Endodermal cell (in vitro differentiated cells): ENCODE measurements around the gene GABRR2. TPM values are rescaled to one million over a fixed set of nuclear protein-coding genes. Genes with fewer than 3 reads are reported as not detected.

Experiments
- DNase-seq: peaks from one replicate; pipeline ENCODE4 v3.0.0-alpha.2; 2017
- H3K27ac ChIP-seq: 2 replicates; pipeline ENCODE4 v1.5.1; 2013; ENCODE audit warnings: mild to moderate bottlenecking, low read depth, low read length, moderate library complexity
- H3K27me3 ChIP-seq: 2 replicates; pipeline ENCODE4 v1.6.1; 2013; ENCODE audit warnings: mild to moderate bottlenecking, low read length, moderate library complexity; ENCODE audit not compliant: insufficient read depth, control insufficient read depth, poor library complexity, severe bottlenecking
- H3K36me3 ChIP-seq: 2 replicates; pipeline ENCODE4 v1.7.0; 2013; ENCODE audit warnings: mild to moderate bottlenecking, low read length, moderate library complexity; ENCODE audit not compliant: control insufficient read depth, insufficient read depth
- H3K4me1 ChIP-seq: one replicate; pipeline ENCODE4 v1.7.0; 2013; ENCODE audit warnings: low read length; ENCODE audit not compliant: control insufficient read depth, insufficient read depth
- H3K4me3 ChIP-seq: 2 replicates; pipeline ENCODE4 v1.5.1; 2013; ENCODE audit warnings: mild to moderate bottlenecking, low read length, moderate library complexity
- H3K9ac ChIP-seq: 2 replicates; pipeline ENCODE4 v1.6.1; 2013; ENCODE audit warnings: mild to moderate bottlenecking, low read length, moderate library complexity; ENCODE audit not compliant: poor library complexity, severe bottlenecking; ENCODE audit errors: extremely low read depth
- H3K9me3 ChIP-seq: 2 replicates; pipeline ENCODE4 v1.6.1; 2013; ENCODE audit warnings: mild to moderate bottlenecking, low read length, moderate library complexity; ENCODE audit not compliant: control insufficient read depth
- H3K27ac Mint-ChIP-seq: 2 replicates; pipeline ENCODE4 v1.8.0; 2020; ENCODE audit warnings: mixed read lengths
- H3K27me3 Mint-ChIP-seq: 2 replicates; pipeline ENCODE4 v1.8.0; 2021; ENCODE audit warnings: mild to moderate bottlenecking, mixed read lengths; ENCODE audit not compliant: insufficient read depth
- H3K36me3 Mint-ChIP-seq: 2 replicates; pipeline ENCODE4 v1.8.0; 2020; ENCODE audit warnings: low read depth, mixed read lengths
- H3K4me1 Mint-ChIP-seq: 2 replicates; pipeline ENCODE4 v1.8.0; 2020; ENCODE audit warnings: mixed read lengths
- H3K4me3 Mint-ChIP-seq: 2 replicates; pipeline ENCODE4 v1.8.0; 2020; ENCODE audit warnings: mild to moderate bottlenecking, moderate library complexity, mixed read lengths
- H3K9me3 Mint-ChIP-seq: 2 replicates; pipeline ENCODE4 v1.8.0; 2020; ENCODE audit warnings: mild to moderate bottlenecking, mixed read lengths
- WGBS, 2 experiments: methylation state at CpG; one replicate each; pipeline versions ENCODE4 v1.1.5 to v1.1.7; 2013; ENCODE audit warnings: missing lambda C conversion rate in 2 of 2, mixed read lengths in 1 of 2; ENCODE audit not compliant: insufficient coverage in 1 of 2, insufficient read length in 1 of 2; 5-methylcytosine and 5-hydroxymethylcytosine counted together
- long read RNA-seq, 4 experiments: library from polyadenylated mRNA in 2 of 4; library from RNA in 1 of 4; library from capped mRNA in 1 of 4; stranded (forward) in 3 of 4; unstranded in 1 of 4; transcript quantifications; one replicate each; pipeline ENCODE4 v2.0.0, GENCODE V29; 2020 to 2021; ENCODE audit warnings: inconsistent platforms in 1 of 4
- polyA plus RNA-seq, 2 experiments: library from polyadenylated mRNA; stranded (reverse); fragments of 50-300 nt; gene quantifications; one replicate each; pipeline ENCODE4 v1.2.3, GENCODE V29; 2013
- total RNA-seq, 2 donors: library from RNA; stranded (reverse); fragmentation: NEBNext Ultra II Directional in 1 of 2; extraction: Animal tissue kit (Norgen Biotek cat#: 25700) in 1 of 2; gene quantifications; 2 replicates in 1 of 2; 3 replicates in 1 of 2; pipeline ENCODE4 v1.2.1, GENCODE V29; 2021
- TF ChIP-seq, protein P1 (sequence below): fragments of 200-600 bp; sonication (generic); conservative IDR thresholded peaks from 2 replicates; pipeline ENCODE4 v1.5.0; 2021; ENCODE audit warnings: antibody characterized with exemption, mild to moderate bottlenecking

Gene GABRR2
- under 1 TPM; 0.15 to 0.27 TPM for total RNA-seq
- 0.36 TPM for polyA plus RNA-seq (2013, experiment 1 of 2)
- 0.17 TPM for polyA plus RNA-seq (2013, experiment 2 of 2)
- long read RNA-seq, experiment 1: 0 reads
- long read RNA-seq, experiment 2: 0 reads
- long read RNA-seq, experiment 3: 0 reads
- long read RNA-seq, experiment 4: 0 reads

DNA sequence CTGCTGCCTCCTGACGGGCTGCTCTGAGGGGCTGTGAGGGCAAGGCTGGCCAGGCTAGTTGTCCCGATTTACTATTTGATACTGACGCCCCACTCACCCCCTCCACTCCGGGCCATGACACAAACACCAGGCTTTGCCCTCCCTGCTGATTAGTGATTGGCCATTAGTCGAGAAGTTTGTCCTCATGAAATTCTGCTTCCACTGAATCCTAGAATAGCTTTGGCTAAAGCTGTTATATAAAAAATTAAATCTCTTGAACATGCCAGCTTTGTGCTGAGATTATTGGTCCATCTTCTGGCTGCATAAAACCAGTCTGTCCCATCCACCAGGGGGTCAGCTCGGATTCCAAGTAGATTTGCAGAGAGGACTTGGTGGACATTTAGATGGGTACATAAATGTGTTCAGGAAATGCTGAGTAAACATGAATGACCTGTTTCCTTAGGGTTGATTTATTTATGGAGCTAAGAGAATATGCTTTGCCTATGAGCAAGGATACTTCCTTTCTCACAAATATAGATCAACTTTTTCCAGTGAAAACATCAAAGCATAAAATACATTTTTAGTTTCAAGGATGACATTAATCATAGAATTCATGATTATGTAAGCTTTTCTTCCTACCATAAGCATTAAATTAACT, at the start of gene GABRR2:
GABRR2 (minus strand) TSS at position 51 of the 637 bp plus-strand sequence. CDS start 134 bp downstream, outside the sequence.
- peaks cover 12% of the 10 kb centered on the region for H3K9me3 ChIP-seq
- TF ChIP-seq, protein P1, sequence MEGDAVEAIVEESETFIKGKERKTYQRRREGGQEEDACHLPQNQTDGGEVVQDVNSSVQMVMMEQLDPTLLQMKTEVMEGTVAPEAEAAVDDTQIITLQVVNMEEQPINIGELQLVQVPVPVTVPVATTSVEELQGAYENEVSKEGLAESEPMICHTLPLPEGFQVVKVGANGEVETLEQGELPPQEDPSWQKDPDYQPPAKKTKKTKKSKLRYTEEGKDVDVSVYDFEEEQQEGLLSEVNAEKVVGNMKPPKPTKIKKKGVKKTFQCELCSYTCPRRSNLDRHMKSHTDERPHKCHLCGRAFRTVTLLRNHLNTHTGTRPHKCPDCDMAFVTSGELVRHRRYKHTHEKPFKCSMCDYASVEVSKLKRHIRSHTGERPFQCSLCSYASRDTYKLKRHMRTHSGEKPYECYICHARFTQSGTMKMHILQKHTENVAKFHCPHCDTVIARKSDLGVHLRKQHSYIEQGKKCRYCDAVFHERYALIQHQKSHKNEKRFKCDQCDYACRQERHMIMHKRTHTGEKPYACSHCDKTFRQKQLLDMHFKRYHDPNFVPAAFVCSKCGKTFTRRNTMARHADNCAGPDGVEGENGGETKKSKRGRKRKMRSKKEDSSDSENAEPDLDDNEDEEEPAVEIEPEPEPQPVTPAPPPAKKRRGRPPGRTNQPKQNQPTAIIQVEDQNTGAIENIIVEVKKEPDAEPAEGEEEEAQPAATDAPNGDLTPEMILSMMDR: no peak
- H3K4me3 ChIP-seq: no peak within 1 kb of the TSS
- no peaks in the 10 kb centered on the region for H3K27me3 ChIP-seq
- Mint-ChIP-seq H3K9me3 (peaks cover 13% of the 10 kb centered on the region), H3K4me3 (no peak within 1 kb of the TSS), H3K27ac (no peak within 1 kb of the TSS), H3K27me3 (peaks cover under 1% of the 10 kb centered on the region), H3K36me3 (peaks cover 10% of the 10 kb centered on the region), H3K4me1 (peaks cover 9% of the 10 kb centered on the region)
- DNase-seq: no peak
- no peaks in the 10 kb centered on the region for H3K4me1 ChIP-seq
- no peak within 1 kb of the TSS for H3K9ac ChIP-seq
- WGBS, 2 experiments: 93 to 96% methylated on average over 3 to 6 of the region's 6 CpGs
- H3K27ac ChIP-seq: no peak within 1 kb of the TSS
- H3K36me3 ChIP-seq: no peaks in the 10 kb centered on the region

DNA sequence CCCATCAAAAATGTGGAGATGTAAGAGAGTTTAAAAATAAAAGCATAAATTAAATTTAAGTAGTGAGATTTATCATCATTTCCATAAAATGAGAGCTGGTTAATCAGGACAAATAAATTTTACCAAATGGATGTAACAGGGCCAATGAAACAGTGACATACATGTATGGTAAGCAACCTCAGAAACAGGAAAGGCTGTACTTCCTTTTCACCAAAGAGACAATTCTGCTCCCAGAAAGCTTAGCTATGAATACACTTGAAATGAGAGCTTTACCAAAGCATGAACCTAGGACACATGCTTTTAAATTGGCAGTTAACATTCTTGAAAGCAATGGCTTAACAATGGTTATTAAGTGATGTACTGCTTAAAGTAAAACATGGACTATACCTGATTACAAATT, 49.5 kb upstream of the GABRR2 start:
- Histone ChIP-seq H3K4me1 (peaks cover 4% of the 10 kb centered on the region), H3K36me3 (no peaks in the 10 kb centered on the region), H3K9ac (no peak overlapping the region), H3K4me3 (no peak overlapping the region), H3K27me3 (no peaks in the 10 kb centered on the region), H3K27ac (no peak overlapping the region), H3K9me3 (no peaks in the 10 kb centered on the region)
- TF ChIP-seq, protein P1: no peak
- H3K27ac Mint-ChIP-seq: no peak overlapping the region
- peaks cover 1% of the 10 kb centered on the region for H3K4me1 Mint-ChIP-seq
- no peaks in the 10 kb centered on the region for H3K36me3 Mint-ChIP-seq
- no peak overlapping the region for H3K4me3 Mint-ChIP-seq
- peaks cover 14% of the 10 kb centered on the region for H3K27me3 Mint-ChIP-seq
- no peaks in the 10 kb centered on the region for H3K9me3 Mint-ChIP-seq
- no peak for DNase-seq

DNA sequence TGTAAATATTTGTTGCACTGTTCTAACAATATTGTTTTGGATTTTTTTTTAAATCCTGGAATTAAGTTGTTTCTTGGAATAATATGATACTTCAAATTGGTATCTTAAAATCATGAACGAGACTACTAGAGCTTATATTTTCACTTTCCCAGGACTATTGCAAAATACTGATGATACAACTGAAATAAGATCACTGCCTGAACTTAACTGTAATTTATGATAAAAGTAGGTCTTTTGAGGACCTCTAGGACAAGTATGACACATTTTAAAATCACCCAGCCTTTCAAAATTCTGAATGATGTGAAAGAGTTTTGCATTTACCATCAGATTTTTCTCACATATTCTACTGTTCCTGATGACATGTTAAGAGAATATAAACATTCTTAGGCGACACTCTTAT, 46.1 kb upstream of the GABRR2 start:
- Mint-ChIP-seq H3K27me3 (peaks cover 35% of the 10 kb centered on the region), H3K36me3 (no peaks in the 10 kb centered on the region), H3K4me3 (no peak overlapping the region), H3K27ac (no peak overlapping the region), H3K4me1 (peaks cover 7% of the 10 kb centered on the region), H3K9me3 (no peaks in the 10 kb centered on the region)
- Histone ChIP-seq H3K27ac (no peak overlapping the region), H3K36me3 (no peaks in the 10 kb centered on the region), H3K4me1 (peaks cover 4% of the 10 kb centered on the region), H3K9ac (no peak overlapping the region), H3K27me3 (peaks cover 5% of the 10 kb centered on the region), H3K9me3 (no peaks in the 10 kb centered on the region), H3K4me3 (no peak overlapping the region)
- WGBS, 2 experiments: 92 to 100% methylated on average over 1 to 2 of the region's 2 CpGs
- TF ChIP-seq, protein P1: no peak
- DNase-seq: no peak
